HG03064 (cell line): ENCODE data around the gene C19orf47.

ENCODE experiments used
- ATAC-seq: cut with Tn5 transposase; IDR thresholded peaks from one replicate; pipeline ENCODE4 v1.9.1; 2021; ENCODE audit warnings: low read depth; ENCODE audit not compliant: unreplicated experiment

Gene C19orf47

DNA sequence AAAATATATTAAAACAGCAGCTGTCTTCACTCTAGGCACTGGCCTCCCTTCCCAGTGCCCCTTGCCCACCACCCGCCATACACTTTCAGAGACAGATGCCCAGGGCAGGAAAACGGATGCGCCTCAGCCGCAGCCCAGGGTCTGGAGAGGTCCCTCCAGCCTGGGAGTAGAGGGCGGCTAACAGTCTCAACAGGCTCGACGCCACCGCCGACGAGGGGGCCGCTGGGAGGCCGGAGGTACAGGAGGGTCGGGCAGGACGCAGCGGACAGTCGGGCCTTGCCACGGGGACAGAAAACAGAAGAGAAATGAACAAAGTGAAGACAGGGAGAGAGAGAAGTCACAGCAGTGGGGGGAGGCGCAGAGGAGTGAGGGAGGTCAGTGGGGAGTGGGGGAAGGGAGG, 27.1 kb downstream of the C19orf47 start:
- ATAC-seq, result no peak

- no peak for ATAC-seq
Measured at GRCh38 chr19:40320558-40320935, 27.6 kb downstream of the C19orf47 start.

- ATAC-seq, result no peak
Measured at GRCh38 chr19:40317338-40317737, 30.9 kb downstream of the C19orf47 start.

DNA sequence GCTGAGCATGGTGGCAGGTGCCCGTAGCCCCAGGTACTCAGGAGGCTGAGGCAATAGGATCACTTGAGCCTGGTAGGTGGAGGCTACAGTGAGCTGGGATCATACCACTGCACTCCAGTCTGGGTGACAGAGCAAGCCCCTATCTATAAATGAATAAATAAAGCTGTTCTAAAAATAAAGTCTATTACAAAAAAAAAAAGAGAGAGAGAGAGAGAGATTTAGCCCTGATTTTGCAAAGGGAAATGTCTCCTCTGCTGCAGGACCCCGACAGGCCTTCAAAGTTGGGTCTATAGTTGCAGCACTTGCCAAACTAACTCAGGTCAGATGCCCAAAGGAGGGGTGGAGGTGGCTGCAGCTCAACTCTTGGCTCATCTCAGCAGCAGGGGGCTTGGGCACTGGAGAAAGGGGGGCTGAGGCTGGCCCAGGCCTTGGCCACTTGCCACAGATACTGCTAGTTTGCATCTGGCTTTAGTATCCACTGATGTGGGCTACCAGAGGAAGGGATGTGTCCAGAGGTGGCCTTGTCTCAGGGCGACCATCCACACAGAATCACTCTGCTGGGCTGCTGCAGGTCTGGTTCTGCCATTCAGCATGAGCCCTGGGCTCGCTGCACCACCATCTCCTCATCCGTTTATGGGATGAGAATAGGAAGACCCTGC, 32.3 kb downstream of the C19orf47 start:
- ATAC-seq, result no peak

DNA sequence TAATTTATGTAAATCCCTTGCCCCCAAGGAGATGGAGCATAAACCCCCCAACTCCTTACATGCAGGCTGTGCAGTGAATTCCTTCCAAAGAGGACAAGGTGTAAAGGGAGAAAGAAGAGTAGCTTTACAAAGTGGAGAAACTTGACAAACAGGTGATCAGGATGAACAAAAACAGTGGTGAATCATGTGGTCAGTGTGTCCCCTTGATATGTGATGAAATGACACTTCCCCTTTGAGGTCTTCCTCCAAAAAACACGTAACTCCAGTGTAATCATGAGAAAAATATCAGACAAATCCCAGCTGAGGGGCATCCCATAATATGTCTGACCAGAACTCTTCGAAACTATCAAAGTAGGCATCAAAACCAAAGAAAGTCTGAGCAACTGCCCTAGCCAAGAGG, 33.5 kb downstream of the C19orf47 start:
- ATAC-seq, result no peak

GRCh38 chr19:40313229-40313983, 34.8 kb downstream of the C19orf47 start:
- ATAC-seq, result no peak

- ATAC-seq, result no peak
Measured at GRCh38 chr19:40312533-40312932, 35.7 kb downstream of the C19orf47 start.

DNA sequence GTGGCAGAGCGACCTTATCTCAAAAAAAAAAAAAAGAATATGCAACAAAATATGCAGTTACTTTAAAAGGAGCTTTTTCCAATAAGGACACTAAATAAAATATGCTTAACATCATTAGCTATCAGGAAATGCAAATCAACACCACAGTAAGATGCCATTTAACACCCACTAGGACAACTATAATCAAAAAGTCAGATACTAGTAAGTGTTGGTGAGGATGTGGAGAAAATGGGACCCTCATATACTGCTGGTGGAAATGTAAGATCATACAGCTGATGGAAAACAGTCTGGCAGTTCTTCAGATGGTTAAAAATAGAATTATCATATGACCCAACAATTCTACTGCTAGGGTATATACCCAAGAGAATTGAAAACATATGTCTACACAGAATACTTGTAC, 38.5 kb downstream of the C19orf47 start:
- no peak for ATAC-seq

DNA sequence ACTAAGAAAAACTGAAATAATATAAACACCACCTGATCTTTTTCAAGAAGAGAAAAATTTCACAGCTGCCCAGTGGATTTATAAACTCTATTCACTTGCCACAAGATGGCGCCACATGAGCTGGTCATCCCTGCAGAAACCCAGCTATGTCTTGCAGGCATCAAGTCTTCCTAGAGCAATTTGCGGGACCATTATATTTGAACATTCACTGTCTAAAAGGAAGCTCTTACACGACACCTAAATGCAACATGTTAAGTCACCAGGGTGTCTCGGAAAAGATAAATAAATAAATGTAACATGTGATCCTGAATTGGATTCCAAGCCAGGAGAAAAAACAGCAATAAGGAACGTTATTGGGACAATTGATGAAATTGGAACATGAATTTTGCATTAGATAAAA, 42.8 kb downstream of the C19orf47 start:
- no peak for ATAC-seq

DNA sequence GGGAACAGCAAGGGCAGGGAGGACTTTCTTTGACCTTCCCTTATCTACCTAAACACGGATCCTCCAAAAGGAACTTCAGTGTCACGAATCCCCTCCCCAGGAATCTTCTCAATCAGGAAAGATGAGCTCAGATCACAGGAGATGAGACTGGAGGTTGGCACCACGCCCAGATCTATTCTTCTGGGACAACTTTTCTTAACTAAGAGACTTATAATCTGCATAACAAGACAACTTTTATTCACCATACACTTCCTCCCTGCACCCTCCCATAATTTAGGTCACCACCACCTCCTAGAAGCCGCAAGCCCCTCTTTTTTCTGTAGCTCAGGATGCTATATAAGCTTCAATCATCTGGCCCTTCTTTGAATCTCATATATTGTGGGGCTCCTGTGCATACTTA, 43.9 kb downstream of the C19orf47 start:
- ATAC-seq, result no peak

DNA sequence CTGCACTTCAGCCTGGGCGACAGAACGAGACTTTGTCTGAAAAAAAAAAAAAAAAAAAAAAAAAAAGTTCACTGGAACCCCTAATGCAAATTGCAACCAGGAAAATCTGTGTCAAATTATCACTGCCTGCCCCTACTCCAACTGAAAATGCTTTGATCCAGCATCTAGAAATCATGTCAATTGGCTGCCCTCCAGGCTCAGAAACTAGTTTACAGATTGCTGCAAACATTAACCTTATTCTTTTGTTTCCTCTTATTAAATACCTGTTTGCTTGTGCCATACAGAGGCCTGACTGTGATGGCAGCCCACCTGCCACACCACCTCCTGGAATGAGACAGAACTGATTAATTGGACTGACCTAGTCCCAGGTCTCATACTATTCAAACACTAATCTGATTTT, 44.4 kb downstream of the C19orf47 start:
- ATAC-seq, result no peak

GRCh38 chr19:40302224-40303011, 45.8 kb downstream of the C19orf47 start:
- ATAC-seq, result no peak

- no peak for ATAC-seq
Measured at GRCh38 chr19:40300668-40301067, 47.5 kb downstream of the C19orf47 start.

GRCh38 chr19:40298026-40298425, 50.2 kb downstream of the C19orf47 start:
- ATAC-seq, result no peak

GRCh38 chr19:40294560-40294959, 53.6 kb downstream of the C19orf47 start:
- no peak for ATAC-seq

DNA sequence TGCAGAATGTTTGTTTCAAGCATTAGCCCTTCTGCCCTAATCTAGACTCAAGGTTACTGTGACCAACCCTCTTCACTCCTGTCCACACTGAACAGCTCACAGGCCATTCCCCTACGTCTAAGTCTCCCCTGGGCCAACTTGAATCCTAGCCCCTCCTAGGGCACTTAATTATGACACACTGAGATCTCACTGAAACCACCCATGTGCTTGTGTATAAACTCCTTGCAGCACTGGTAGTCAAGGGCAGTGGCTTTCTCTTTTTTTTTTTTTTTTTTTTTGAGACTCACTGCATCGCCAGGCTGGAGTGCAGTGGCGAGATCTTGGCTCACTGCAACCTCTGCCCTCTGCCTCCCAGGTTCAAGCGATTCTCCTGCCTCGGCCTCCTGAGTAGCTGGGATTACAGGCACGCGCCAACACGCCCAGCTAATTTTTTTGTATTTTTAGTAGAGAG, 61.2 kb downstream of the C19orf47 start:
- no peak for ATAC-seq

DNA sequence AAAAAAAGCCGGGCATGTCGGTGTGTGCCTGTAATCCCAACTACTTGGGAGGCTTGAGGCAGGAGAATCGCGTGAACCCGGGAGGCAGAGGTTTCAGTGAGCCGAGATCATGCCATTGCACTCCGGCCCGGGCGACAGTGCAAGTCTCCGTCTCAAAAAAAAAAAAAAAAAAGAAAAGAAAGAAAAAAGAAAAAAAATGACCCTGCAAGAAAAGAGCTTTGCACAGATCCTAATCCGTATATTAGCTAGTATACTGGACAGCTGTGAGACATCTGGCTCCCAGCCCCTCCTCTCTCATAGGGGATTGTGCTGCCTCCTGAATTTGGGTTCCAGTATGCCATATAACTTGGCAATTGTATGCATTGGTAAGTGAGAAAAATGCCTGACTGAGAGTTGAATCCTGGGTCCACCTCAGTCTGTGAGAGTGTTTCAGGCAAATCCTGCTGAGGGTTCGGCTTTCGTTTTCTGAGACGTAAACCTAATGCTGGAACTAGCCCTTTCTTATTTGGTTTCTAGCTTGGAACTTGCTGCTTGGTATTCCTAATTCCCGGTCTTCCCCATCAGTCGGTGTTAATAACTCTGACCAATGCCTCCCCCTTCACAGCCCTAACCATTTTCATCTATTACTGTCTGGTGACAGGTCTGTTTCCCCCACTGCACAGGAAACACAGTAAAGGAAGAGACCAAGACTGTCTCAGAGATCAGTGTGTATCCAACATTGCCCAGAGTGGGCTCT, 61.8 kb downstream of the C19orf47 start:
- ATAC-seq, result no peak

DNA sequence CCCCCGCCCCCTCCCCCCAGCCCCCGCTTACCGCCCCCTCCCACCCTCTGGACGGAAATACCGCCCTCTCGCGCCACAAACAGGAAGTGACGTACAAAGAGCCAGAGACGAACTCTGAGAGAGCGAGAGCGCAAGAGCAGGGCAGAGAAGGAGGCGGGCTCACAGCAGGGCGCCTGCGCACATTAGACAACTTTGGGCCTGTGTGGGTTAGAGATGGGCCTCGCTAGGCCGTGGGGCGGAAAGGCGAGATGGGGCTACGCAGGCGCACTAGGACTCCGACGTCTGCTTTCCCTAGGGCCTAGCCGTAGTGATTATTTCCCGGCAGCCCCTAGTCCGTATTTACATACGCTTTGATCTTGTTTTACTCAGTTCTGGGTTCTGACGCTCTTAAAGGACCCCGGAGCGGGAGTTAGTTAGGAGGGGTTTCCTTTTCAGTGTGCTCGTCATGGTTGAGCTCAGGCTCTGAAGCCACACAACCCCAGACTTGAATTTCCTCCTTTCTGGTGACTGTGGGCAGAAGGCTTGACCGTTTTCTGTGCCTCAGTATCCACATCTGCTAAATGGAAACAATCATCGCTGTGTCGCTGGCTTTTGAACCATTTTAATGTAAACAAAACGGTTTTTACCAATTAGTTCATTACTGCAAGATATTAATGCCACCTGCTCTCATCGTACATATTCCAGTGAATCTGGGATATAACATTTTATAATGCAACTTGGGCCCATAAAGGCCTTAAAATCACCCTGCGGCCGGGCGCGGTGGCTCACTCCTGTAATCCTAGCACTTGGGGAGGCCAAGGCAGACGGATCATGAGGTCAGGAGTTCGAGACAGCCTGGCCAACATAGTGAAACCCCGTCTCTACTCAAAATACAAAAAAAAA, 62.6 kb downstream of the C19orf47 start:
- peak; percentile 71 for ATAC-seq

- peak; percentile 10 for ATAC-seq
Measured at GRCh38 chr19:40284501-40285352, 63.5 kb downstream of the C19orf47 start, which contains the start of gene AKT2. Gene AKT2 (minus strand): TSS chr19:40285345. CDS start chr19:40265267, 20,078 bp downstream.
